ES-I3 (cell line): ENCODE data around the gene RGS14.
"Not testable (repeated sequence)": the region's sequence is repeated elsewhere in the genome, so short reads cannot be mapped to it uniquely, and the experiment has no call there.

ENCODE experiments used
- H3K36me3 ChIP-seq: 2 replicates; pipeline ENCODE4 v1.6.1; 2013; ENCODE audit warnings: mild to moderate bottlenecking, low read length, control low read depth, moderate library complexity; ENCODE audit not compliant: insufficient read depth
- H3K4me1 ChIP-seq: 2 replicates; pipeline ENCODE4 v1.6.1; 2013; ENCODE audit warnings: mild to moderate bottlenecking, control low read depth, low read length; ENCODE audit not compliant: insufficient read depth
- H3K9ac ChIP-seq: 2 replicates; pipeline ENCODE4 v1.6.1; 2013; ENCODE audit warnings: low read depth, mild to moderate bottlenecking, low read length, moderate library complexity
- H3K9me3 ChIP-seq: 2 replicates; pipeline ENCODE4 v1.6.1; 2013; ENCODE audit warnings: mild to moderate bottlenecking, low read length, moderate library complexity; ENCODE audit not compliant: control insufficient read depth, insufficient read depth

The RGS14 gene

GRCh38 chr5:177334781-177335700, 22.7 kb upstream of the RGS14 start:
- Histone ChIP-seq H3K36me3 (peaks cover 15% of the 10 kb centered on the region), H3K4me1 (peaks cover 12% of the 10 kb centered on the region), H3K9me3 (no peaks in the 10 kb centered on the region), H3K9ac (no peak overlapping the region)

GRCh38 chr5:177335701-177336065, 22.0 kb upstream of the RGS14 start:
- H3K9me3 ChIP-seq = no peaks in the 10 kb centered on the region
- no peak overlapping the region for H3K9ac ChIP-seq
- peaks cover 15% of the 10 kb centered on the region for H3K36me3 ChIP-seq
- H3K4me1 ChIP-seq = peaks cover 12% of the 10 kb centered on the region

- H3K36me3 ChIP-seq = peaks cover 15% of the 10 kb centered on the region
- no peak overlapping the region for H3K9ac ChIP-seq
- H3K9me3 ChIP-seq = no peaks in the 10 kb centered on the region
- peaks cover 12% of the 10 kb centered on the region for H3K4me1 ChIP-seq
Measured at GRCh38 chr5:177336112-177336511, 21.6 kb upstream of the RGS14 start.

- H3K9me3 ChIP-seq = no peaks in the 10 kb centered on the region
- H3K9ac ChIP-seq = no peak overlapping the region
- H3K4me1 ChIP-seq = peaks cover 12% of the 10 kb centered on the region
- peaks cover 15% of the 10 kb centered on the region for H3K36me3 ChIP-seq
Measured at GRCh38 chr5:177336603-177337494, 20.9 kb upstream of the RGS14 start.

- Histone ChIP-seq H3K36me3 (peaks cover 15% of the 10 kb centered on the region), H3K4me1 (peaks cover 12% of the 10 kb centered on the region), H3K9me3 (no peaks in the 10 kb centered on the region), H3K9ac (no peak overlapping the region)
Measured at GRCh38 chr5:177338251-177339106, 19.2 kb upstream of the RGS14 start.

- no peaks in the 10 kb centered on the region for H3K9me3 ChIP-seq
- H3K36me3 ChIP-seq = peaks cover 9% of the 10 kb centered on the region
- H3K4me1 ChIP-seq = peaks cover 12% of the 10 kb centered on the region
- no peak overlapping the region; the same call in 1 of the 2 replicates for H3K9ac ChIP-seq
Measured at GRCh38 chr5:177339107-177339638, 18.6 kb upstream of the RGS14 start.

- not testable (repeated sequence) for H3K9ac ChIP-seq, H3K4me1 ChIP-seq, H3K9me3 ChIP-seq, H3K36me3 ChIP-seq
Measured at GRCh38 chr5:177343000-177343399, 14.7 kb upstream of the RGS14 start.

GRCh38 chr5:177343777-177344176, 13.9 kb upstream of the RGS14 start:
- Histone ChIP-seq H3K9me3 (no peaks in the 10 kb centered on the region), H3K36me3 (no peaks in the 10 kb centered on the region), H3K9ac (no peak overlapping the region), H3K4me1 (peaks cover 8% of the 10 kb centered on the region)

- no peaks in the 10 kb centered on the region for H3K36me3 ChIP-seq
- no peaks in the 10 kb centered on the region for H3K4me1 ChIP-seq
- no peaks in the 10 kb centered on the region for H3K9me3 ChIP-seq
- no peak overlapping the region for H3K9ac ChIP-seq
Measured at GRCh38 chr5:177344891-177345290, 12.8 kb upstream of the RGS14 start.

GRCh38 chr5:177346820-177347219, 10.9 kb upstream of the RGS14 start:
- H3K4me1 ChIP-seq = peaks cover 6% of the 10 kb centered on the region
- H3K9me3 ChIP-seq = no peaks in the 10 kb centered on the region
- no peaks in the 10 kb centered on the region for H3K36me3 ChIP-seq
- H3K9ac ChIP-seq = no peak overlapping the region

GRCh38 chr5:177347699-177348098, 10.0 kb upstream of the RGS14 start:
- H3K4me1 ChIP-seq = peaks cover 6% of the 10 kb centered on the region
- no peaks in the 10 kb centered on the region for H3K36me3 ChIP-seq
- no peak overlapping the region for H3K9ac ChIP-seq
- H3K9me3 ChIP-seq = no peaks in the 10 kb centered on the region

GRCh38 chr5:177349362-177349647, 8.4 kb upstream of the RGS14 start:
- Histone ChIP-seq H3K4me1 (peaks cover 6% of the 10 kb centered on the region), H3K9ac (no peak overlapping the region), H3K36me3 (no peaks in the 10 kb centered on the region), H3K9me3 (no peaks in the 10 kb centered on the region)

- Histone ChIP-seq H3K9me3 (no peaks in the 10 kb centered on the region), H3K36me3 (no peaks in the 10 kb centered on the region), H3K4me1 (peaks cover 6% of the 10 kb centered on the region), H3K9ac (no peak overlapping the region)
Measured at GRCh38 chr5:177349762-177350161, 8.0 kb upstream of the RGS14 start.
